CD14-positive monocyte (primary cell): ENCODE data around the gene STEAP3. TPM values are rescaled to one million over a fixed set of nuclear protein-coding genes. Genes with fewer than 3 reads are reported as not detected.

Experiments used
- DNase-seq, 3 donors: peaks; one replicate each; pipeline ENCODE4 v3.0.0-alpha.2; 2011 to 2022
- H2AFZ ChIP-seq: 2 replicates; pipeline ENCODE4 v1.6.0; 2012; ENCODE audit warnings: mild to moderate bottlenecking, low read depth, low read length, inconsistent platforms; ENCODE audit not compliant: insufficient read depth, poor library complexity, severe bottlenecking
- H3K27ac ChIP-seq, 2 donors: 1 replicate in 1 of 2; 2 replicates in 1 of 2; pipeline ENCODE4 v1.5.1; 2012 to 2013; ENCODE audit warnings: low read length in 2 of 2, control low read depth in 1 of 2, inconsistent platforms in 1 of 2, low read depth in 1 of 2, mild to moderate bottlenecking in 1 of 2
- H3K27me3 ChIP-seq, 2 donors: one replicate each; pipeline versions ENCODE4 v1.6.0 to v1.6.1; 2011 to 2013; ENCODE audit warnings: low read length in 2 of 2; ENCODE audit not compliant: control insufficient read depth in 2 of 2, insufficient read depth in 2 of 2
- H3K36me3 ChIP-seq, 2 donors: replicated peaks in 1 of 2; 1 replicate in 1 of 2; 2 replicates in 1 of 2; pipeline versions ENCODE4 v1.5.1 to v1.6.1; 2012 to 2013; ENCODE audit warnings: low read length in 2 of 2, control low read depth in 1 of 2, inconsistent platforms in 1 of 2, mild to moderate bottlenecking in 1 of 2; ENCODE audit not compliant: insufficient read depth in 2 of 2, control insufficient read depth in 1 of 2
- H3K4me1 ChIP-seq, 2 donors: 1 replicate in 1 of 2; 2 replicates in 1 of 2; pipeline versions ENCODE4 v1.5.1 to v1.6.1; 2012 to 2013; ENCODE audit warnings: low read length in 2 of 2, control low read depth in 1 of 2, inconsistent platforms in 1 of 2, mild to moderate bottlenecking in 1 of 2, moderate library complexity in 1 of 2; ENCODE audit not compliant: insufficient read depth in 2 of 2, control insufficient read depth in 1 of 2
- H3K4me2 ChIP-seq: replicated peaks from 2 replicates; pipeline ENCODE3; 2012; ENCODE audit warnings: low read length, moderate library complexity, mild to moderate bottlenecking; ENCODE audit not compliant: poor library complexity, severe bottlenecking; ENCODE audit errors: extremely low read depth
- H3K4me3 ChIP-seq, 3 experiments: fragments of 200-600 bp in 1 of 3; sonication (generic) in 1 of 3; replicated peaks in 1 of 3; 1 replicate in 2 of 3; 2 replicates in 1 of 3; pipeline ENCODE4 v1.5.1; 2011 to 2013; ENCODE audit warnings: low read length in 3 of 3, mild to moderate bottlenecking in 3 of 3, control low read depth in 2 of 3, low read depth in 2 of 3, inconsistent platforms in 1 of 3, moderate library complexity in 1 of 3
- H3K79me2 ChIP-seq: 2 replicates; pipeline ENCODE4 v1.6.0; 2012; ENCODE audit warnings: mild to moderate bottlenecking, control low read depth, inconsistent platforms, low read length, moderate library complexity; ENCODE audit not compliant: insufficient read depth
- H3K9ac ChIP-seq: 2 replicates; pipeline ENCODE4 v1.6.0; 2017; ENCODE audit warnings: low read length, mild to moderate bottlenecking; ENCODE audit not compliant: insufficient read depth, poor library complexity, severe bottlenecking
- H3K9me3 ChIP-seq, 2 donors: replicated peaks in 1 of 2; 1 replicate in 1 of 2; 2 replicates in 1 of 2; pipeline versions ENCODE4 v1.5.1 to v1.6.1; 2012 to 2013; ENCODE audit warnings: low read length in 2 of 2, control low read depth in 1 of 2; ENCODE audit not compliant: control insufficient read depth in 1 of 2, insufficient read depth in 1 of 2
- H4K20me1 ChIP-seq: 2 replicates; pipeline ENCODE4 v1.6.0; 2012; ENCODE audit warnings: mild to moderate bottlenecking, low read length, control low read depth, moderate library complexity; ENCODE audit not compliant: insufficient read depth
- H3K27ac Mint-ChIP-seq, 7 donors: one replicate each; pipeline ENCODE4 v1.8.0; 2020; ENCODE audit warnings: mild to moderate bottlenecking in 7 of 7, mixed read lengths in 7 of 7, moderate library complexity in 6 of 7, inconsistent platforms in 2 of 7
- H3K27me3 Mint-ChIP-seq, 3 donors: one replicate each; pipeline ENCODE4 v1.8.0; 2021 to 2022; ENCODE audit warnings: low read depth in 3 of 3, mild to moderate bottlenecking in 3 of 3, mixed read lengths in 3 of 3, moderate library complexity in 3 of 3, inconsistent platforms in 1 of 3
- H3K36me3 Mint-ChIP-seq, 2 donors: one replicate each; pipeline ENCODE4 v1.8.0; 2020; ENCODE audit warnings: mixed read lengths in 2 of 2, inconsistent platforms in 1 of 2, mild to moderate bottlenecking in 1 of 2
- H3K4me1 Mint-ChIP-seq: one replicate; pipeline ENCODE4 v1.8.0; 2020; ENCODE audit warnings: mild to moderate bottlenecking, mixed read lengths
- H3K4me3 Mint-ChIP-seq, 2 donors: one replicate each; pipeline ENCODE4 v1.8.0; 2020; ENCODE audit warnings: mild to moderate bottlenecking in 2 of 2, mixed read lengths in 2 of 2, moderate library complexity in 1 of 2
- H3K9me3 Mint-ChIP-seq, 7 donors: one replicate each; pipeline ENCODE4 v1.8.0; 2020 to 2022; ENCODE audit warnings: mixed read lengths in 7 of 7, mild to moderate bottlenecking in 6 of 7, moderate library complexity in 6 of 7, inconsistent platforms in 2 of 7
- CTCF ChIP-seq: fragments of 200-600 bp; IDR thresholded peaks from one replicate; pipeline ENCODE4 v1.8.0; 2022; ENCODE audit warnings: antibody characterized with exemption, mild to moderate bottlenecking
- WGBS: methylation state at CpG from one replicate; pipeline ENCODE4 v1.1.5; 2013; ENCODE audit warnings: missing lambda C conversion rate; ENCODE audit not compliant: insufficient coverage; 5-methylcytosine and 5-hydroxymethylcytosine counted together
- intact Hi-C, 2 donors: fragments of 100-400 bp; cut with micrococcal nuclease; formaldehyde crosslinking; loops; one replicate each; pipeline versions ENCODE4 v1.15.0 to v1.15.1; 2023
- polyA plus RNA-seq, 3 donors: library from polyadenylated mRNA; depleted of rRNA in 1 of 3; unstranded in 2 of 3; stranded (reverse) in 1 of 3; fragments of 300-500 nt in 2 of 3; fragments of >200 nt in 1 of 3; fragmentation: Illumina TruSeq in 2 of 3; gene quantifications; 1 replicate in 2 of 3; 2 replicates in 1 of 3; pipeline ENCODE4 v1.2.3, GENCODE V29; 2012 to 2021

Gene STEAP3
- polyA plus RNA-seq, 3 donors, result 3.0 to 10.7 (median 3.3) TPM

GRCh38 chr2:119234021-119235019 is 10.7 kb downstream of the STEAP3 start:
- Mint-ChIP-seq H3K27me3 (no peaks in the 10 kb centered on the region), H3K36me3 (peaks cover 0 to 7% of the 10 kb centered on the region in 2 donors), H3K27ac (peak overlapping the region in 1 of 7 donors; percentile 73), H3K4me3 (no peak overlapping the region), H3K4me1 (peaks cover 4% of the 10 kb centered on the region), H3K9me3 (no peaks in the 10 kb centered on the region)
- WGBS, result 99% methylated on average over 10 of the region's 13 CpGs
- no peaks in the 10 kb centered on the region for H3K9me3 ChIP-seq
- H3K36me3 ChIP-seq, result no peaks in the 10 kb centered on the region
- H3K4me1 ChIP-seq, result peaks cover 0 to 8% of the 10 kb centered on the region in 2 donors
- H3K9ac ChIP-seq, result no peak overlapping the region
- no peaks in the 10 kb centered on the region for H3K27me3 ChIP-seq
- intact Hi-C loops, result no loop called here
- H4K20me1 ChIP-seq, result no peaks in the 10 kb centered on the region
- H3K79me2 ChIP-seq, result no peaks in the 10 kb centered on the region
- no peak for TF ChIP-seq CTCF
- H2AFZ ChIP-seq, result no peak overlapping the region
- H3K4me2 ChIP-seq, result no peak overlapping the region
- no peak for DNase-seq
- no peak overlapping the region for H3K4me3 ChIP-seq
- H3K27ac ChIP-seq, result no peak overlapping the region

GRCh38 chr2:119236796-119237195 is 13.2 kb downstream of the STEAP3 start:
- H3K9me3 ChIP-seq, result no peaks in the 10 kb centered on the region
- H2AFZ ChIP-seq, result no peak overlapping the region
- peaks cover 0 to 4% of the 10 kb centered on the region in 2 donors for H3K36me3 Mint-ChIP-seq
- H4K20me1 ChIP-seq, result no peaks in the 10 kb centered on the region
- 80% methylated on average over 1 of the region's 1 CpG for WGBS
- no peaks in the 10 kb centered on the region for H3K79me2 ChIP-seq
- H3K4me1 Mint-ChIP-seq, result peaks cover 3% of the 10 kb centered on the region
- peak overlapping the region in 1 of 7 donors; percentile 73 for H3K27ac Mint-ChIP-seq
- peaks cover 0 to 2% (median 0%) of the 10 kb centered on the region in 3 donors for H3K27me3 Mint-ChIP-seq
- no peaks in the 10 kb centered on the region for H3K36me3 ChIP-seq
- no peaks in the 10 kb centered on the region for H3K27me3 ChIP-seq
- intact Hi-C loops, result no loop called here
- no peak overlapping the region for H3K27ac ChIP-seq
- no peak overlapping the region for H3K4me2 ChIP-seq
- TF ChIP-seq CTCF, result no peak
- H3K4me3 Mint-ChIP-seq, result no peak overlapping the region
- H3K9me3 Mint-ChIP-seq, result no peaks in the 10 kb centered on the region
- H3K4me3 ChIP-seq, result no peak overlapping the region
- H3K9ac ChIP-seq, result no peak overlapping the region
- DNase-seq, result no peak
- peaks cover 0 to 7% of the 10 kb centered on the region in 2 donors for H3K4me1 ChIP-seq
